Nephron progenitor cell (in vitro differentiated cells): ENCODE data around the gene LCP1.

Source experiments
- DNase-seq: peaks from one replicate; pipeline ENCODE4 v3.0.0; 2021
- H3K27ac Mint-ChIP-seq: 2 replicates; pipeline ENCODE4 v1.8.0; 2021; ENCODE audit warnings: mild to moderate bottlenecking, moderate library complexity, mixed read lengths
- H3K27me3 Mint-ChIP-seq: 2 replicates; pipeline ENCODE4 v1.8.0; 2021; ENCODE audit warnings: mild to moderate bottlenecking, low read depth, mixed read lengths; ENCODE audit not compliant: poor library complexity
- H3K36me3 Mint-ChIP-seq: 2 replicates; pipeline ENCODE4 v1.8.0; 2021; ENCODE audit warnings: low read depth, mixed read lengths
- H3K4me1 Mint-ChIP-seq: 2 replicates; pipeline ENCODE4 v1.8.0; 2021; ENCODE audit warnings: mixed read lengths
- H3K4me3 Mint-ChIP-seq: 2 replicates; pipeline ENCODE4 v1.8.0; 2021; ENCODE audit warnings: mild to moderate bottlenecking, moderate library complexity, mixed read lengths
- H3K9me3 Mint-ChIP-seq: 2 replicates; pipeline ENCODE4 v1.8.0; 2021; ENCODE audit warnings: mild to moderate bottlenecking, moderate library complexity, mixed read lengths
- TF ChIP-seq, protein P1 (sequence below): fragments of 200-600 bp; sonication (generic); IDR thresholded peaks from 2 replicates; pipeline ENCODE4 v1.5.0; 2021; ENCODE audit warnings: antibody characterized with exemption

The LCP1 gene

DNA sequence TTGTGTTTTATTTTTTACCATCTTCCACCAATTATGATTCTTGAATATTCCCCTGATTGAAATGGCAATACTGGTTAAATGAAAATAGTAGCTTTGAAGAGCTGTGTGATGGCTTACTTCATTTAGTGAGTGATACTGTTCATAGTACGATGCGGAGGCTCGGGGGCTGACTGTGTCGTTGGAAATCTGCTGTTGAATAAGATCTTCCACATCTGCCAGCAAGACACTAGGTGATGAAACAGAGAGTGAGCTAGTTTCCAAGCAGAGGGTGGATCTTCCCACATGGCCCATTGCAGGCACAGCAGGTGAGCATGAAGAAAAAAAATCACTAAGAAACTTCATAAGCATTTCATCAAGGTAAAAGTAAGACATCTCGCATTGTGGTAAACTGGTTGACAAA lies 99.7 kb downstream of the LCP1 start:
- TF ChIP-seq, protein P1, sequence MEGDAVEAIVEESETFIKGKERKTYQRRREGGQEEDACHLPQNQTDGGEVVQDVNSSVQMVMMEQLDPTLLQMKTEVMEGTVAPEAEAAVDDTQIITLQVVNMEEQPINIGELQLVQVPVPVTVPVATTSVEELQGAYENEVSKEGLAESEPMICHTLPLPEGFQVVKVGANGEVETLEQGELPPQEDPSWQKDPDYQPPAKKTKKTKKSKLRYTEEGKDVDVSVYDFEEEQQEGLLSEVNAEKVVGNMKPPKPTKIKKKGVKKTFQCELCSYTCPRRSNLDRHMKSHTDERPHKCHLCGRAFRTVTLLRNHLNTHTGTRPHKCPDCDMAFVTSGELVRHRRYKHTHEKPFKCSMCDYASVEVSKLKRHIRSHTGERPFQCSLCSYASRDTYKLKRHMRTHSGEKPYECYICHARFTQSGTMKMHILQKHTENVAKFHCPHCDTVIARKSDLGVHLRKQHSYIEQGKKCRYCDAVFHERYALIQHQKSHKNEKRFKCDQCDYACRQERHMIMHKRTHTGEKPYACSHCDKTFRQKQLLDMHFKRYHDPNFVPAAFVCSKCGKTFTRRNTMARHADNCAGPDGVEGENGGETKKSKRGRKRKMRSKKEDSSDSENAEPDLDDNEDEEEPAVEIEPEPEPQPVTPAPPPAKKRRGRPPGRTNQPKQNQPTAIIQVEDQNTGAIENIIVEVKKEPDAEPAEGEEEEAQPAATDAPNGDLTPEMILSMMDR = no peak
- H3K27ac Mint-ChIP-seq = peak overlapping the region; percentile 43
- no peaks in the 10 kb centered on the region for H3K36me3 Mint-ChIP-seq
- no peak overlapping the region for H3K4me3 Mint-ChIP-seq
- no peaks in the 10 kb centered on the region for H3K9me3 Mint-ChIP-seq
- no peak for DNase-seq
- no peaks in the 10 kb centered on the region for H3K4me1 Mint-ChIP-seq
- H3K27me3 Mint-ChIP-seq = no peaks in the 10 kb centered on the region

DNA sequence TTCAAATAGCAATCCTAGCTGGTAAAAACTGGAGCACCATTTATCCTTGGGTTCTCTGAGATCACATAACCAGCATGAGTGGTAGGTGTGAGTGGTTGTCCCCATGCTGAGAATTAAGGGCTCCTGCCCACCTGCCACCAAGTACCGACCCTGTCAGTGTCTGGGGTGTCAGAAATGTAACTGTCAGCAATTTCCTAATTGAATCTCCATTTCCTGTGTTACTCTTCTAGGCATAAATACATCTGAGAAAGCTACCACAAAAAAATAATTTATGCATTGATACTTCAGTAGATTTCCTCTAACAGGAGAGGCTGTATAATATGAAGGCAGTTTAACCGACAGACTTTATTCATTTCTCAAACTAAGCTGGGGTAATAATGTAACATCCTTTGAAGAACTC lies 102.2 kb downstream of the LCP1 start:
- H3K27ac Mint-ChIP-seq = no peak overlapping the region
- no peaks in the 10 kb centered on the region for H3K4me1 Mint-ChIP-seq
- peaks cover under 1% of the 10 kb centered on the region for H3K36me3 Mint-ChIP-seq
- H3K4me3 Mint-ChIP-seq = no peak overlapping the region
- TF ChIP-seq, protein P1 = no peak
- H3K9me3 Mint-ChIP-seq = peaks cover 2% of the 10 kb centered on the region
- no peak for DNase-seq
- H3K27me3 Mint-ChIP-seq = no peaks in the 10 kb centered on the region

GRCh38 chr13:46077265-46077664 lies 104.7 kb downstream of the LCP1 start:
- Mint-ChIP-seq H3K4me3 (no peak overlapping the region), H3K4me1 (no peaks in the 10 kb centered on the region), H3K36me3 (peaks cover 10% of the 10 kb centered on the region), H3K27ac (no peak overlapping the region), H3K9me3 (peaks cover 12% of the 10 kb centered on the region), H3K27me3 (no peaks in the 10 kb centered on the region)
- TF ChIP-seq, protein P1 = no peak
- no peak for DNase-seq

DNA sequence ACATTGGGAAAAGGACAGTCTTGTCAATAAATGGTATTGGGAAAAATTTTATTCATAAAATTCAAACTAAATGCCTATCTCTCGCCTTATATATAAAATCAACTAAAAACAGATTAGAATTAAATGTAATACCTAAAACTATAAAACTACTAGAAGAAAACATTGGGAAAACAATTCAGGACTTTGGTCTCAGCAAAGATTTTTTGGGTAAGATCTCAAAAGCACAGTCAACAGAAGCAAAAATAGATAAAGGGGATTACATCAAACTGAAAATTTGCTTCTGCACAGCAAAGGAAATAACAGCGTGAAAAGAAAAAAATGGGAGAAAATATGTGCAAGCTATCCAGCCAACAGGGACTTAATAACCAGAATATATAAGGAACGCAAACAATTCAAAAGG lies 105.2 kb downstream of the LCP1 start:
- Mint-ChIP-seq H3K4me1 (no peaks in the 10 kb centered on the region), H3K9me3 (peaks cover 12% of the 10 kb centered on the region), H3K27me3 (no peaks in the 10 kb centered on the region), H3K4me3 (no peak overlapping the region), H3K36me3 (peaks cover 10% of the 10 kb centered on the region), H3K27ac (no peak overlapping the region)
- TF ChIP-seq, protein P1 = no peak
- no peak for DNase-seq
